Activated T-helper 2 cell treated with anti-CD3 and anti-CD28 coated beads, Interferon-gamma antibody, Interleukin-2, Interleukin-4, amounts not matched to agents 10 μg/mL and 5 μg/mL and 100 μg/mL, durations not matched to agents 14 hours and 24 hours and 36 hours (primary cell): ENCODE measurements around the gene DAPP1. TPM values are rescaled to one million over a fixed set of nuclear protein-coding genes. Genes with fewer than 3 reads are reported as not detected.
A peak's percentile ranks its signal among the peaks of the same experiment; 100 is the strongest.

ENCODE experiments used
- DNase-seq: peaks from one replicate; pipeline ENCODE4 v3.0.0; 2021; ENCODE audit warnings: low spot score
- H3K27ac Mint-ChIP-seq: one replicate; pipeline ENCODE4 v1.8.0; 2021; ENCODE audit warnings: mixed read lengths
- H3K27me3 Mint-ChIP-seq: one replicate; pipeline ENCODE4 v1.8.0; 2021; ENCODE audit warnings: low read depth, mixed read lengths
- H3K36me3 Mint-ChIP-seq: one replicate; pipeline ENCODE4 v1.8.0; 2021; ENCODE audit warnings: low read depth, mixed read lengths
- H3K4me1 Mint-ChIP-seq: one replicate; pipeline ENCODE4 v1.8.0; 2021; ENCODE audit warnings: low read depth, mixed read lengths
- H3K4me3 Mint-ChIP-seq: one replicate; pipeline ENCODE4 v1.8.0; 2021; ENCODE audit warnings: low read depth, mild to moderate bottlenecking, moderate library complexity, mixed read lengths
- H3K9me3 Mint-ChIP-seq: one replicate; pipeline ENCODE4 v1.8.0; 2021; ENCODE audit warnings: mixed read lengths
- intact Hi-C: fragments of 100-400 bp; cut with micrococcal nuclease; formaldehyde crosslinking; loops from one replicate; pipeline ENCODE4 v1.15.1; 2023
- total RNA-seq: library from RNA; stranded (reverse); gene quantifications from 2 replicates; pipeline ENCODE4 v1.2.3, GENCODE V29; 2022

The DAPP1 gene
- total RNA-seq, 1 donor from 2014 or later: 23.6 TPM

DNA sequence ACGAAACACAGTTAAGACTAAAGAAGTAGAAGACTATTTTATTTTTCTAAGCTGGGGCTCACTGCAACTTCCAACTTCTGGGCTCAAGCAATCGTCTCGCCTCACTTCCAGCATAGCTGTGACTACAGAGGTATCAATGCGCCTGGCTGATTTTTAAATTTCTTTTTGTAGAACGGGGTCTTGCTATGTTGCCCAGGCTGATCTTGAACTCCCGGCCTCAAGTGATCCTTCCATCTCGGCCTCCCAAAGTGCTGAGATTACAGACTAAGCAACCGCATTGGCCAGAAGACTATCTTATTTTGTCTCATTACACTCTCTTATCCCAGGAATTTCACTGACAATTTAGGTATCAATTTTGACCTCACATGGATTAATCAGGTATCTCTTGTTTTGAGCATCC is 76.4 kb downstream of the DAPP1 start:
- no peaks in the 10 kb centered on the region for H3K27me3 Mint-ChIP-seq
- DNase-seq: no peak
- H3K36me3 Mint-ChIP-seq: peaks cover 27% of the 10 kb centered on the region
- intact Hi-C loops: no loop called here
- no peaks in the 10 kb centered on the region for H3K9me3 Mint-ChIP-seq
- peak overlapping the region; percentile 98 for H3K4me3 Mint-ChIP-seq
- H3K4me1 Mint-ChIP-seq: peaks cover 27% of the 10 kb centered on the region
- H3K27ac Mint-ChIP-seq: peak overlapping the region; percentile 95

DNA sequence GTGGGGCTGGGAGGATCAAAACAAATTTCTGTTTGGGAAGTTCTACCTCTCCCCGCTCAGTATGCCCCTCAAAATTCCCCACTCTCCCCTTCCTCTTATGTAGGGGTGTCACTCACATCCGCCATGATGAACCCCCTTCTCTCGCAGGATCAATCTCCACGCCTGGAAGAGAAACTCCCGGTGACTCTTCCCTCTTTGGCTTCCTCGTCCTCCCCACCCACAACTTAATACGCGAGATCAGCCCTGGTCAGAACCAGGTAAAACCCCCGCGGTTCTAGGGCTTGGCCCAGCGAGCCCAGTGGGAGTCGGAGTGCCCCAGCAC is 77.2 kb downstream of the DAPP1 start:
- Mint-ChIP-seq H3K4me1 (peaks cover 27% of the 10 kb centered on the region), H3K4me3 (peak overlapping the region; percentile 98), H3K27me3 (no peaks in the 10 kb centered on the region), H3K36me3 (peaks cover 27% of the 10 kb centered on the region), H3K27ac (peak overlapping the region; percentile 95), H3K9me3 (no peaks in the 10 kb centered on the region)
- intact Hi-C loops: loop anchor here (1.0 to 2.0 kb wide), 3 partner anchors 45 to 330 kb away; no protein-coding TSS in a partner anchor
- no peak for DNase-seq

- Mint-ChIP-seq H3K4me3 (peak within 1 kb of the TSS; percentile 98), H3K4me1 (peaks cover 27% of the 10 kb centered on the region)
Observed at GRCh38 chr4:99894161-99894997, 77.8 kb downstream of the DAPP1 start, which contains the start of gene LAMTOR3. TSS of gene LAMTOR3 (minus strand) at chr4:99894427. CDS start at chr4:99893963, 464 bp downstream.

DNA sequence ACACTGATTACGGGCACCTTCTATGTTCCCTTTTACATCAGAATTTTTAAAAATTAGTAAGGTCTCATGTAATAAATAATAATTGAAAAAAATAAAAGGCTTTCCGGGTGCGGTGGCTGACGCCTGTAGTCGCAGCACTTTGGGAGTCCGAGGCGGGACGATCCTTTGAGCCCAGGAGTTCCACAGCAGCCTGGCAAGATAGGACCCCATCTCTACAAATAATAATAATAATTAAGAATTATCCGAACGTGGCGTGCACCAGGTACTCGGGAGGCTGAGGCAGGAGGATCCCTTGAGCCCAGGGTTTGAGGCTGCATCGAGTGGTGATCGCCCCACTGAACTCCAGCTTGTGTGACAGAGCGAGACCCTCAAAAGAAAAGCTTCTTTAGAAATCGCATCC is 78.4 kb downstream of the DAPP1 start:
- H3K27me3 Mint-ChIP-seq: no peaks in the 10 kb centered on the region
- H3K9me3 Mint-ChIP-seq: no peaks in the 10 kb centered on the region
- peak overlapping the region; percentile 81 for H3K4me3 Mint-ChIP-seq
- intact Hi-C loops: loop anchor here (1.0 to 2.0 kb wide), 3 partner anchors 46 to 332 kb away; no protein-coding TSS in a partner anchor
- no peak for DNase-seq
- H3K4me1 Mint-ChIP-seq: peaks cover 27% of the 10 kb centered on the region
- peaks cover 27% of the 10 kb centered on the region for H3K36me3 Mint-ChIP-seq
- H3K27ac Mint-ChIP-seq: no peak overlapping the region

More at GRCh38 chr4:99894161-99894997, 77.8 kb downstream of the DAPP1 start, which contains the start of gene LAMTOR3:
- Mint-ChIP-seq H3K27ac (peak within 1 kb of the TSS; percentile 95), H3K27me3 (no peaks in the 10 kb centered on the region), H3K36me3 (peaks cover 24% of the 10 kb centered on the region), H3K9me3 (no peaks in the 10 kb centered on the region)
- intact Hi-C loops: loop anchor here (1.0 to 2.0 kb wide), 3 partner anchors 46 to 331 kb away; no protein-coding TSS in a partner anchor
- peak; percentile 87 for DNase-seq

DNA sequence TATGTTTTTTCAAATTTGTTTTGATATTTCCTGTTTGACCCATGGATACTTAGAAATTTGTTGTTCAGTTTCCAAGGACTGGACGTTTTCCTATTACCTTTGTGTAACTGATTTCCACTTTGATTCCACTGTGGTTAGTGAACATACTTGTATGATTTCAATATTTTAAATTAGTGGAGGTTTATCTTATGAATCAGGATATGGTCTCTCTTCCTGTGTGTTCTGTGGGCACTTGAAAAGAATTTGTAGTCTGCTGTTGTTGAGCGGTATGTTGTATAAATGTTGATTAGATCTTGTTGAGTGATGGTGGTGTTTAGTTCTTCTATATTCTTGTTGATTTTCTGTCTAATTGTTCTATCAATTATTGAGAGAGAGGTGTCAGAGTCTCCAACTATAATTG is 98.8 kb downstream of the DAPP1 start:
- no peak for DNase-seq
- intact Hi-C loops: no loop called here
- peak overlapping the region; percentile 29 for H3K27ac Mint-ChIP-seq
- no peaks in the 10 kb centered on the region for H3K27me3 Mint-ChIP-seq
- no peak overlapping the region for H3K4me3 Mint-ChIP-seq
- peaks cover 75% of the 10 kb centered on the region for H3K36me3 Mint-ChIP-seq
- peaks cover 15% of the 10 kb centered on the region for H3K9me3 Mint-ChIP-seq
- peaks cover 13% of the 10 kb centered on the region for H3K4me1 Mint-ChIP-seq

DNA sequence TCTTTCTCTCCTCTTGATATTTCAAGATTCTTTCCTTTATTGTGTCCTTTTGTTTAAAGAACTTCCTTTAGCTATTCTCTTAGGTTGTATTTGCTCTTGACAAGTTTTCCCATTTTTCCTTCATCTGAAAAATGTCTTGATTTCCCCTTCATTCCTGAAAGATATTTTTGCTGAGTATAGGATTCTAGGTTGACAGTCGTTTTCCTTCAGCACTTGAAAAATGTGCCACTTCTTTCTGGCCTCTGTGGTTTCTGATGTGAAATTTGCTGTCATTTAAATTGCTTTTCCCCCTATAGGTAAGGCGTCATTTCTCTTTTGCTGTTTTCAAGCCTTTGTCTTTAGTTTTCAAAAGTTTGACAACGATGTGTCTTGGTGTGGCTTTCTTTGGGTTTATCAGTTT is 100.9 kb downstream of the DAPP1 start:
- Mint-ChIP-seq H3K4me1 (peaks cover 17% of the 10 kb centered on the region), H3K27ac (no peak overlapping the region), H3K27me3 (no peaks in the 10 kb centered on the region), H3K9me3 (peaks cover 15% of the 10 kb centered on the region), H3K4me3 (no peak overlapping the region), H3K36me3 (peaks cover 73% of the 10 kb centered on the region)
- DNase-seq: no peak
- intact Hi-C loops: no loop called here

GRCh38 chr4:99918656-99919055 is 102.0 kb downstream of the DAPP1 start:
- DNase-seq: no peak
- H3K9me3 Mint-ChIP-seq: peaks cover 15% of the 10 kb centered on the region
- intact Hi-C loops: no loop called here
- peaks cover 17% of the 10 kb centered on the region for H3K4me1 Mint-ChIP-seq
- H3K36me3 Mint-ChIP-seq: peaks cover 74% of the 10 kb centered on the region
- no peak overlapping the region for H3K4me3 Mint-ChIP-seq
- no peak overlapping the region for H3K27ac Mint-ChIP-seq
- H3K27me3 Mint-ChIP-seq: no peaks in the 10 kb centered on the region

Other genes with a start within 250 kb of the DAPP1 start
- not detected in 2 replicates for gene MTTP, start 242.0 kb upstream of the DAPP1 start, total RNA-seq
- gene C4orf54, start 159.0 kb upstream of the DAPP1 start, total RNA-seq: not detected in 2 replicates
- 27.1 and 28.8 TPM in 2 replicates for gene LAMTOR3, start 77.6 kb downstream of the DAPP1 start, total RNA-seq
- gene DNAJB14, start 129.8 kb downstream of the DAPP1 start, total RNA-seq: 45.8 and 49.9 TPM in 2 replicates
- gene H2AZ1, start 133.4 kb downstream of the DAPP1 start, total RNA-seq: 446 and 466 TPM in 2 replicates